ENCODE data around the gene CDKN1A. TPM values are rescaled to one million over a fixed set of nuclear protein-coding genes. Genes with fewer than 3 reads are reported as not detected.

Gene CDKN1A
- total RNA-seq, 1 donor from 2014 or later = 41.3 TPM

DNA sequence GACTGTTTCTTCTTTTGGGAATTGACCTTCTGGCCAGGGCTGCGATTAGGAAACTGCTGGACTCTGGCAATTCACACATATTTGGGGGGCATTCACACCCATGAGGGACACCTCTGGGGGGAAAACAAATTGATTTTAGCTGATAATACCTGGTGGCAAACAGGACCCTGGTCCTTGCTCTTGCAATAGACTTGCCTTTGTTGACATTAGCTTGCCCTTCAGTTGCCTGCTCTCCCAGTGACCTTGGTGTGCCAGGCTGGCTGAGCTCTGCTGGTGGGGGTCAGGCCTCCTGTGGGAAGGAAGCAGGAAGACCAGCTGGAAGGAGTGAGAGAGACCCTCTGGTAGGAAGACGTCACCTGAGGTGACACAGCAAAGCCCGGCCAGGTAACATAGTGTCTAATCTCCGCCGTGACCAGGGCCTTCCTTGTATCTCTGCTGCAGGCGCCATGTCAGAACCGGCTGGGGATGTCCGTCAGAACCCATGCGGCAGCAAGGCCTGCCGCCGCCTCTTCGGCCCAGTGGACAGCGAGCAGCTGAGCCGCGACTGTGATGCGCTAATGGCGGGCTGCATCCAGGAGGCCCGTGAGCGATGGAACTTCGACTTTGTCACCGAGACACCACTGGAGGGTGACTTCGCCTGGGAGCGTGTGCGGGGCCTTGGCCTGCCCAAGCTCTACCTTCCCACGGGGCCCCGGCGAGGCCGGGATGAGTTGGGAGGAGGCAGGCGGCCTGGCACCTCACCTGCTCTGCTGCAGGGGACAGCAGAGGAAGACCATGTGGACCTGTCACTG is 5.3 kb downstream of the CDKN1A start:
- Mint-ChIP-seq H3K27me3 (ENCODE audit: unreplicated experiment) (peaks cover 4% of the 10 kb centered on the region), H3K9me3 (ENCODE audit: unreplicated experiment) (peaks cover 5% of the 10 kb centered on the region), H3K27ac (ENCODE audit: unreplicated experiment) (no peak overlapping the region), H3K4me1 (ENCODE audit: low read depth, unreplicated experiment) (peaks cover 3% of the 10 kb centered on the region), H3K4me3 (ENCODE audit: unreplicated experiment) (no peak overlapping the region), H3K36me3 (ENCODE audit: unreplicated experiment) (no peaks in the 10 kb centered on the region)
- TF ChIP-seq, protein P1, sequence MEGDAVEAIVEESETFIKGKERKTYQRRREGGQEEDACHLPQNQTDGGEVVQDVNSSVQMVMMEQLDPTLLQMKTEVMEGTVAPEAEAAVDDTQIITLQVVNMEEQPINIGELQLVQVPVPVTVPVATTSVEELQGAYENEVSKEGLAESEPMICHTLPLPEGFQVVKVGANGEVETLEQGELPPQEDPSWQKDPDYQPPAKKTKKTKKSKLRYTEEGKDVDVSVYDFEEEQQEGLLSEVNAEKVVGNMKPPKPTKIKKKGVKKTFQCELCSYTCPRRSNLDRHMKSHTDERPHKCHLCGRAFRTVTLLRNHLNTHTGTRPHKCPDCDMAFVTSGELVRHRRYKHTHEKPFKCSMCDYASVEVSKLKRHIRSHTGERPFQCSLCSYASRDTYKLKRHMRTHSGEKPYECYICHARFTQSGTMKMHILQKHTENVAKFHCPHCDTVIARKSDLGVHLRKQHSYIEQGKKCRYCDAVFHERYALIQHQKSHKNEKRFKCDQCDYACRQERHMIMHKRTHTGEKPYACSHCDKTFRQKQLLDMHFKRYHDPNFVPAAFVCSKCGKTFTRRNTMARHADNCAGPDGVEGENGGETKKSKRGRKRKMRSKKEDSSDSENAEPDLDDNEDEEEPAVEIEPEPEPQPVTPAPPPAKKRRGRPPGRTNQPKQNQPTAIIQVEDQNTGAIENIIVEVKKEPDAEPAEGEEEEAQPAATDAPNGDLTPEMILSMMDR (IDR thresholded peaks at IDR 0.05; ENCODE audit: partially characterized antibody, unreplicated experiment) = no peak
- DNase-seq = no peak

DNA sequence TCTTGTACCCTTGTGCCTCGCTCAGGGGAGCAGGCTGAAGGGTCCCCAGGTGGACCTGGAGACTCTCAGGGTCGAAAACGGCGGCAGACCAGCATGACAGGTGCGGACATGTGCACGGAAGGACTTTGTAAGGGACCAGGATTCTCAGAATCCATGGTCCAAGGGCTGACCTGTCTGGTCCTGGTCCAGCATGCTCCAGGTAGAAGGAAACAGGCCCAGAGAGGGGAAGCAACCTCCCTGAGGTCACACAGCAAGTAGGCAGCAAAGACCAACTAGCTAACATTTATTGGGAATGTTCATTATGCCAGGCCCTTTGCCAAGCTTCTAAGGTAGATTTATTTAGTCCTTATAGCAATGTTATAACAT is 5.9 kb downstream of the CDKN1A start:
- TF ChIP-seq, protein P1 (IDR thresholded peaks at IDR 0.05; ENCODE audit: partially characterized antibody, unreplicated experiment) = no peak
- H3K27ac Mint-ChIP-seq (ENCODE audit: unreplicated experiment) = no peak overlapping the region
- H3K4me3 Mint-ChIP-seq (ENCODE audit: unreplicated experiment) = no peak overlapping the region
- peaks cover 3% of the 10 kb centered on the region for H3K4me1 Mint-ChIP-seq (ENCODE audit: low read depth, unreplicated experiment)
- H3K36me3 Mint-ChIP-seq (ENCODE audit: unreplicated experiment) = no peaks in the 10 kb centered on the region
- H3K9me3 Mint-ChIP-seq (ENCODE audit: unreplicated experiment) = peaks cover 5% of the 10 kb centered on the region
- peaks cover 2% of the 10 kb centered on the region for H3K27me3 Mint-ChIP-seq (ENCODE audit: unreplicated experiment)
- no peak for DNase-seq

DNA sequence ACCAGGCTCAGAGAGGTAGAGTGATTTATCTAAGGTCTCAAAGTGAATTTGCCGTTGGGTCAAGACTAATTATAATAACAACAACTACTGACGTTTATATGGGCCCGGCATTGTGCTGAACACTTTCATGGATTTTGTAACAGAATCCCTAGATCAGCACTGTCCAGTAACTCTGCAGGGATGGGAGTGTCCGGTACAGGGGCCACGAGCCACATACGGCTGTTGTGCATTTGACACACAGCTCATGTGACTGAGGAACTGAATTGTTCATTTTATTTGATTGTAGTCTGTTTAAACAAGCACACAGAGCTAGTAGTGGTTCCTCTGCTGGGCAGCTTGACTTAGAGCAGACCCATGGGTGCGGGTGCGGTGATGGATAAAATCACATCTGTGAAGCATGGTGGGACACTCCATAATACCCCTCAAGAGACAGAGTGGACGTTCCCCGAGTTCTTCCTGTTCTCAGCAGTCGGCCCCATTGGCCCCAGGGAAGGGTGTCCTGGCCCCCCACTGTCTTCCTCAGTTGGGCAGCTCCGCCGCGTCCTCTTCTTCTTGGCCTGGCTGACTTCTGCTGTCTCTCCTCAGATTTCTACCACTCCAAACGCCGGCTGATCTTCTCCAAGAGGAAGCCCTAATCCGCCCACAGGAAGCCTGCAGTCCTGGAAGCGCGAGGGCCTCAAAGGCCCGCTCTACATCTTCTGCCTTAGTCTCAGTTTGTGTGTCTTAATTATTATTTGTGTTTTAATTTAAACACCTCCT is 6.8 kb downstream of the CDKN1A start:
- no peak overlapping the region for H3K27ac Mint-ChIP-seq (ENCODE audit: unreplicated experiment)
- TF ChIP-seq, protein P1 (IDR thresholded peaks at IDR 0.05; ENCODE audit: partially characterized antibody, unreplicated experiment) = no peak
- no peak overlapping the region for H3K4me3 Mint-ChIP-seq (ENCODE audit: unreplicated experiment)
- peaks cover 3% of the 10 kb centered on the region for H3K9me3 Mint-ChIP-seq (ENCODE audit: unreplicated experiment)
- H3K4me1 Mint-ChIP-seq (ENCODE audit: low read depth, unreplicated experiment) = peaks cover 3% of the 10 kb centered on the region
- no peaks in the 10 kb centered on the region for H3K36me3 Mint-ChIP-seq (ENCODE audit: unreplicated experiment)
- no peak for DNase-seq
- peaks cover 2% of the 10 kb centered on the region for H3K27me3 Mint-ChIP-seq (ENCODE audit: unreplicated experiment)

DNA sequence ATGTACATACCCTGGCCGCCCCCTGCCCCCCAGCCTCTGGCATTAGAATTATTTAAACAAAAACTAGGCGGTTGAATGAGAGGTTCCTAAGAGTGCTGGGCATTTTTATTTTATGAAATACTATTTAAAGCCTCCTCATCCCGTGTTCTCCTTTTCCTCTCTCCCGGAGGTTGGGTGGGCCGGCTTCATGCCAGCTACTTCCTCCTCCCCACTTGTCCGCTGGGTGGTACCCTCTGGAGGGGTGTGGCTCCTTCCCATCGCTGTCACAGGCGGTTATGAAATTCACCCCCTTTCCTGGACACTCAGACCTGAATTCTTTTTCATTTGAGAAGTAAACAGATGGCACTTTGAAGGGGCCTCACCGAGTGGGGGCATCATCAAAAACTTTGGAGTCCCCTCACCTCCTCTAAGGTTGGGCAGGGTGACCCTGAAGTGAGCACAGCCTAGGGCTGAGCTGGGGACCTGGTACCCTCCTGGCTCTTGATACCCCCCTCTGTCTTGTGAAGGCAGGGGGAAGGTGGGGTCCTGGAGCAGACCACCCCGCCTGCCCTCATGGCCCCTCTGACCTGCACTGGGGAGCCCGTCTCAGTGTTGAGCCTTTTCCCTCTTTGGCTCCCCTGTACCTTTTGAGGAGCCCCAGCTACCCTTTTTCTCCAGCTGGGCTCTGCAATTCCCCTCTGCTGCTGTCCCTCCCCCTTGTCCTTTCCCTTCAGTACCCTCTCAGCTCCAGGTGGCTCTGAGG is 7.6 kb downstream of the CDKN1A start:
- peaks cover 3% of the 10 kb centered on the region for H3K9me3 Mint-ChIP-seq (ENCODE audit: unreplicated experiment)
- no peak overlapping the region for H3K4me3 Mint-ChIP-seq (ENCODE audit: unreplicated experiment)
- no peak for DNase-seq
- TF ChIP-seq, protein P1 (IDR thresholded peaks at IDR 0.05; ENCODE audit: partially characterized antibody, unreplicated experiment) = no peak
- H3K27ac Mint-ChIP-seq (ENCODE audit: unreplicated experiment) = no peak overlapping the region
- H3K4me1 Mint-ChIP-seq (ENCODE audit: low read depth, unreplicated experiment) = peaks cover 3% of the 10 kb centered on the region
- H3K36me3 Mint-ChIP-seq (ENCODE audit: unreplicated experiment) = no peaks in the 10 kb centered on the region
- H3K27me3 Mint-ChIP-seq (ENCODE audit: unreplicated experiment) = peaks cover 3% of the 10 kb centered on the region
